ENCODE results near the gene RLBP1.

DNA sequence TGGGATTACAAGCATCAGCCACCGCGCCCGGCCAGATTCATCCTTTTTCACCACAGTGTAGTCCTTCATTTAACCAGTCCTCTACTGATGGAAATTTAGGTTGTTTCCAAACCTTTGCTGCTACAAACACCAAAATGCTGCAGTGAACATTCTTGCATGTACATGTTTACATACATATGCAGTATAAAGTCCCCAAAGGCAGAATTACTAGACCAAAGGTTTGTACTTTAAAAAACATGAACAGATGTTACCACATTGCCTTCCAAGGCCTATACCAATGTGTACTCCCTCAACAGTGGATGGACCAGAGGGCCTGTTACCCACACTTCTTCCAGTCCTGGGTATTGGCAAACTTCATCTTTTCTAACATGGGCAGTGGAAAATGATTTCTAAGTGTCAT lies 51.0 kb downstream of the RLBP1 start:
- TF ChIP-seq CTCF (IDR thresholded peaks at IDR 0.05), result no peak
- TF ChIP-seq POLR2A (IDR thresholded peaks at IDR 0.05; ENCODE audit: low read depth), result no peak
- no peak for TF ChIP-seq EP300 (IDR thresholded peaks at IDR 0.05)

All from esophagus muscularis mucosa (tissue), 4 donors.